ENCODE measurements around the gene FARS2.

Gene FARS2

GRCh38 chr6:5383856-5384255 lies 122.5 kb downstream of the FARS2 start:
- TF ChIP-seq CTCF (IDR thresholded peaks at IDR 0.05; ENCODE audit: low read depth, low read length), result no peak
- TF ChIP-seq EZH2phosphoT487 (IDR thresholded peaks at IDR 0.05; ENCODE audit: low read depth), result no peak
- no peaks in the 10 kb centered on the region for H3K36me3 ChIP-seq (replicated peaks; ENCODE audit: low read depth, low read length)
- H3K9ac ChIP-seq (ENCODE audit: low read length), result no peak overlapping the region
- H3K27ac ChIP-seq (ENCODE audit: low read length), result no peak overlapping the region
- H3K4me1 ChIP-seq (ENCODE audit: low read length), result peaks cover 6% of the 10 kb centered on the region
- H3K79me2 ChIP-seq (ENCODE audit: low read length), result peaks cover 6% of the 10 kb centered on the region
- no peak overlapping the region for H2AFZ ChIP-seq (ENCODE audit: low read depth, low read length)
- H3K4me2 ChIP-seq (ENCODE audit: low read length), result no peak overlapping the region
- no peaks in the 10 kb centered on the region for H4K20me1 ChIP-seq (ENCODE audit: insufficient read depth, low read length)
- H3K9me3 ChIP-seq (ENCODE audit: insufficient read depth, low read length), result no peaks in the 10 kb centered on the region
- H3K27me3 ChIP-seq (ENCODE audit: low read depth, low read length), result no peaks in the 10 kb centered on the region
- no peak overlapping the region for H3K4me3 ChIP-seq (ENCODE audit: low read length)

- no peak overlapping the region for H3K9ac ChIP-seq (ENCODE audit: low read length)
- peaks cover 10% of the 10 kb centered on the region for H3K79me2 ChIP-seq (ENCODE audit: low read length)
- H3K27me3 ChIP-seq (ENCODE audit: low read depth, low read length), result no peaks in the 10 kb centered on the region
- TF ChIP-seq EZH2phosphoT487 (IDR thresholded peaks at IDR 0.05; ENCODE audit: low read depth) (no peak), CTCF (IDR thresholded peaks at IDR 0.05; ENCODE audit: low read depth, low read length) (no peak)
- H3K9me3 ChIP-seq (ENCODE audit: insufficient read depth, low read length), result no peaks in the 10 kb centered on the region
- H4K20me1 ChIP-seq (ENCODE audit: insufficient read depth, low read length), result no peaks in the 10 kb centered on the region
- H3K27ac ChIP-seq (ENCODE audit: low read length), result no peak overlapping the region
- H3K4me3 ChIP-seq (ENCODE audit: low read length), result no peak overlapping the region
- H3K4me2 ChIP-seq (ENCODE audit: low read length), result no peak overlapping the region
- no peaks in the 10 kb centered on the region for H3K36me3 ChIP-seq (replicated peaks; ENCODE audit: low read depth, low read length)
- H2AFZ ChIP-seq (ENCODE audit: low read depth, low read length), result no peak overlapping the region
- H3K4me1 ChIP-seq (ENCODE audit: low read length), result peaks cover 3% of the 10 kb centered on the region
These were observed 123.0 kb downstream of the FARS2 start for GRCh38 chr6:5384276-5384675.

- no peak overlapping the region for H3K4me2 ChIP-seq (ENCODE audit: low read length)
- H3K9ac ChIP-seq (ENCODE audit: low read length), result no peak overlapping the region
- H3K4me3 ChIP-seq (ENCODE audit: low read length), result no peak overlapping the region
- H3K27me3 ChIP-seq (ENCODE audit: low read depth, low read length), result no peaks in the 10 kb centered on the region
- peaks cover 16% of the 10 kb centered on the region; the same call in 1 of the 2 replicates for H3K79me2 ChIP-seq (ENCODE audit: low read length)
- no peak overlapping the region for H2AFZ ChIP-seq (ENCODE audit: low read depth, low read length)
- H3K27ac ChIP-seq (ENCODE audit: low read length), result no peak overlapping the region
- H3K36me3 ChIP-seq (replicated peaks; ENCODE audit: low read depth, low read length), result no peaks in the 10 kb centered on the region
- no peaks in the 10 kb centered on the region for H4K20me1 ChIP-seq (ENCODE audit: insufficient read depth, low read length)
- TF ChIP-seq EZH2phosphoT487 (IDR thresholded peaks at IDR 0.05; ENCODE audit: low read depth), result no peak
- TF ChIP-seq CTCF (IDR thresholded peaks at IDR 0.05; ENCODE audit: low read depth, low read length), result no peak
- 0 out of 2 replicates have a peak, but pooled peaks cover 4% of the 10 kb centered on the region for H3K4me1 ChIP-seq (ENCODE audit: low read length)
- H3K9me3 ChIP-seq (ENCODE audit: insufficient read depth, low read length), result no peaks in the 10 kb centered on the region
These were observed 127.0 kb downstream of the FARS2 start for GRCh38 chr6:5388326-5388725.

- Histone ChIP-seq H3K27me3 (ENCODE audit: low read depth, low read length) (no peaks in the 10 kb centered on the region), H3K9ac (ENCODE audit: low read length) (no peak overlapping the region), H3K4me2 (ENCODE audit: low read length) (no peak overlapping the region), H3K4me3 (ENCODE audit: low read length) (no peak overlapping the region), H3K27ac (ENCODE audit: low read length) (no peak overlapping the region), H2AFZ (ENCODE audit: low read depth, low read length) (no peak overlapping the region), H3K9me3 (ENCODE audit: insufficient read depth, low read length) (no peaks in the 10 kb centered on the region), H3K79me2 (ENCODE audit: low read length) (peaks cover 16% of the 10 kb centered on the region; the same call in 1 of the 2 replicates), H4K20me1 (ENCODE audit: insufficient read depth, low read length) (no peaks in the 10 kb centered on the region), H3K36me3 (replicated peaks; ENCODE audit: low read depth, low read length) (no peaks in the 10 kb centered on the region), H3K4me1 (ENCODE audit: low read length) (0 out of 2 replicates have a peak, but pooled peaks cover 4% of the 10 kb centered on the region)
- TF ChIP-seq EZH2phosphoT487 (IDR thresholded peaks at IDR 0.05; ENCODE audit: low read depth), result no peak
- no peak for TF ChIP-seq CTCF (IDR thresholded peaks at IDR 0.05; ENCODE audit: low read depth, low read length)
These were observed 127.9 kb downstream of the FARS2 start for GRCh38 chr6:5389086-5389745.

All from OCI-LY3 (cell line).